ENCODE data around the gene RCHY1. TPM values are rescaled to one million over a fixed set of nuclear protein-coding genes. Genes with fewer than 3 reads are reported as not detected.

RCHY1 gene
- total and polyA plus RNA-seq, 2 experiments from 2014 or later = 42.9 to 46.5 TPM

- DNase-seq (ENCODE audit: low spot score) = no peak
- TF ChIP-seq EZH2phosphoT487 (IDR thresholded peaks at IDR 0.05; ENCODE audit: unreplicated experiment) = no peak
- no peak for TF ChIP-seq ZNF114 (CRISPR knock-in tag; IDR thresholded peaks at IDR 0.05)
- TF ChIP-seq POLR2AphosphoS5 (IDR thresholded peaks at IDR 0.05; ENCODE audit: low read depth) = no peak
- TF ChIP-seq ZNF331 (CRISPR knock-in tag; IDR thresholded peaks at IDR 0.05; ENCODE audit: low read depth) = no peak
- no peak for TF ChIP-seq JUNB (IDR thresholded peaks at IDR 0.05; ENCODE audit: unreplicated experiment)
- TF ChIP-seq NANOG (IDR thresholded peaks at IDR 0.05; ENCODE audit: borderline replicate concordance) = no peak
- no peak for TF ChIP-seq CREB1 (CRISPR knock-in tag; IDR thresholded peaks at IDR 0.05; ENCODE audit: low read depth)
- no peak for TF ChIP-seq ZNF462 (CRISPR knock-in tag; IDR thresholded peaks at IDR 0.05)
- no peak for TF ChIP-seq STAT1 (IDR thresholded peaks at IDR 0.05; ENCODE audit: unreplicated experiment)
- no peak for TF ChIP-seq CTCF (conservative IDR thresholded peaks at IDR 0.05; ENCODE audit: low read depth in 2 of 2)
- no peak for TF ChIP-seq ETS1 (IDR thresholded peaks at IDR 0.05)
- no peak for TF ChIP-seq REST (IDR thresholded peaks at IDR 0.05; ENCODE audit: unreplicated experiment)
- TF ChIP-seq EZH2 (IDR thresholded peaks at IDR 0.05; ENCODE audit: low read depth, unreplicated experiment) = no peak
- H3K9me2 ChIP-seq (ENCODE audit: insufficient read depth) = no peaks in the 10 kb centered on the region
- no peak overlapping the region for H3K4me2 ChIP-seq
- no peaks in the 10 kb centered on the region for H3K4me1 Mint-ChIP-seq
- no peak overlapping the region for H3K27ac Mint-ChIP-seq
- H3F3A ChIP-seq (replicated peaks; ENCODE audit: low read depth) = no peaks in the 10 kb centered on the region
- peaks cover 39% of the 10 kb centered on the region for H3K79me2 ChIP-seq (replicated peaks; ENCODE audit: insufficient read depth)
- H4K20me1 ChIP-seq (replicated peaks; ENCODE audit: insufficient read depth) = peaks cover 15% of the 10 kb centered on the region
- H3K27ac ChIP-seq (ENCODE audit: low read depth) = no peak overlapping the region
- no peak for ATAC-seq
- no peaks in the 10 kb centered on the region for H3K27me3 ChIP-seq (ENCODE audit: insufficient read depth)
- H3K36me3 Mint-ChIP-seq (ENCODE audit: low read depth) = peaks cover 32% of the 10 kb centered on the region
- H3K9me3 Mint-ChIP-seq = peaks cover 2% of the 10 kb centered on the region; the same call in 1 of the 3 replicates
- no peak overlapping the region for H3K4me3 ChIP-seq
- peaks cover 3% of the 10 kb centered on the region; the same call in 1 of the 2 replicates for H3K36me3 ChIP-seq (ENCODE audit: insufficient read depth)
- H3K27me3 Mint-ChIP-seq (ENCODE audit: insufficient read depth, low read depth, poor library complexity) = no peaks in the 10 kb centered on the region
- no peak overlapping the region for H2AFZ ChIP-seq
- no peaks in the 10 kb centered on the region for H3K4me1 ChIP-seq (ENCODE audit: insufficient read depth)
- H3K4me3 Mint-ChIP-seq = no peak overlapping the region
Measured at GRCh38 chr4:75494563-75494962, 19.6 kb downstream of the RCHY1 start.
